Gastroesophageal sphincter (tissue), 4 donors: ENCODE measurements around the gene STK24. TPM values are rescaled to one million over a fixed set of nuclear protein-coding genes. Genes with fewer than 3 reads are reported as not detected.

ENCODE experiments used
- ATAC-seq: fragments of 150-250 bp; one replicate; pipeline ENCODE4 v1.9.1; 2016; ENCODE audit warnings: mild to moderate bottlenecking, moderate library complexity
- H3K27ac ChIP-seq, 4 donors: fragments of 200-600 bp; sonication (generic) in 3 of 4; 1 replicate in 3 of 4; 2 replicates in 1 of 4; pipeline ENCODE4 v1.5.1; 2016 to 2019
- H3K27me3 ChIP-seq: fragments of 200-600 bp; sonication (generic); one replicate; pipeline ENCODE4 v1.5.1; 2019
- H3K36me3 ChIP-seq, 2 donors: fragments of 200-600 bp; sonication (generic); one replicate each; pipeline ENCODE4 v1.5.1; 2019; ENCODE audit warnings: control low read depth in 1 of 2
- H3K4me1 ChIP-seq, 3 donors: fragments of 200-600 bp; sonication (generic); 1 replicate in 2 of 3; 2 replicates in 1 of 3; pipeline ENCODE4 v1.5.1; 2016 to 2019; ENCODE audit warnings: control low read depth in 2 of 3
- H3K4me3 ChIP-seq, 2 donors: fragments of 200-600 bp; sonication (generic); one replicate each; pipeline ENCODE4 v1.5.1; 2019; ENCODE audit warnings: mild to moderate bottlenecking in 1 of 2, moderate library complexity in 1 of 2
- H3K9me3 ChIP-seq, 3 donors: fragments of 200-600 bp; sonication (generic); one replicate each; pipeline ENCODE4 v1.5.1; 2017 to 2019; ENCODE audit warnings: control low read depth in 2 of 3
- CTCF ChIP-seq, 4 experiments: fragments of 200-600 bp in 2 of 4; fragments of 450-650 bp in 2 of 4; sonication (generic) in 1 of 4; IDR thresholded peaks; one replicate each; pipeline ENCODE4 v1.5.1; 2017 to 2019; ENCODE audit warnings: antibody characterized with exemption in 4 of 4, mild to moderate bottlenecking in 2 of 4, moderate library complexity in 2 of 4
- EP300 ChIP-seq: sonication (generic); formaldehyde crosslinking; IDR thresholded peaks from one replicate; pipeline ENCODE4 v1.6.1; 2017; ENCODE audit warnings: antibody characterized with exemption, mild to moderate bottlenecking
- POLR2A ChIP-seq, 2 donors: fragments of 450-650 bp; IDR thresholded peaks; one replicate each; pipeline ENCODE4 v1.6.1; 2017; ENCODE audit warnings: antibody characterized with exemption in 2 of 2, mild to moderate bottlenecking in 2 of 2, moderate library complexity in 1 of 2
- POLR2AphosphoS5 ChIP-seq: sonication (generic); formaldehyde crosslinking; IDR thresholded peaks from one replicate; pipeline ENCODE4 v1.6.1; 2017; ENCODE audit warnings: antibody characterized with exemption
- WGBS, 2 donors: methylation state at CpG; one replicate each; pipeline ENCODE4 v1.1.5; 2018; ENCODE audit warnings: low coverage in 1 of 2; 5-methylcytosine and 5-hydroxymethylcytosine counted together
- total RNA-seq, 4 donors: library from RNA; depleted of rRNA; stranded (reverse); fragments of >200 nt; gene quantifications; one replicate each; pipeline ENCODE4 v1.1.0, GENCODE V29; 2016

Gene STK24
- total RNA-seq, 4 donors from 2014 or later: 60.2 to 157 (median 102) TPM

DNA sequence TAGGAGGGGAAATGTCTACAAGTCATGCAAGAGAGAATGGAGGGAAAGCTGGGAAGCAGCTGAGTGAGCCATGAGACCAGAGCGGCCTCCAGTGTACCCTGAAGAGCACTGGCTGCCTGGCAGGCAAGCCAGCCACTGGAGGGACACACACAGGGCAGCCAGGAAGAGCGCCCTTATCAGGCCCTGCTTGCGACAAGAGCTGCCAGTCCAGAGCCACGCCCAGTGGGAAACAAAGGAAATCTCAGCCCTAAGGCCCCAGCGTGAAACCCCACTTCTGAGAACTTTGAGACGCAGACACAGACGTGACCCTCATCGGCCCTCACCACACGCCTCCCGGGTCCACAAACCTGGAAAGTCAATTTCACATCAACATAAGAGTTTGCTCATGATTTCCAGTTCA is 105.0 kb downstream of the STK24 start:
- Histone ChIP-seq H3K9me3 (no peaks in the 10 kb centered on the region), H3K4me3 (no peak overlapping the region), H3K36me3 (peaks cover 0 to 54% of the 10 kb centered on the region in 2 donors), H3K27ac (no peak overlapping the region), H3K27me3 (no peaks in the 10 kb centered on the region), H3K4me1 (peaks cover 0 to 44% (median 12%) of the 10 kb centered on the region in 3 donors)
- no CpG with 5 or more reads among the region's 10 CpGs for WGBS, 2 donors
- no peak for ATAC-seq
- TF ChIP-seq POLR2A (IDR thresholded peaks at IDR 0.05): no peak
- TF ChIP-seq EP300: no peak
- TF ChIP-seq POLR2AphosphoS5: no peak
- TF ChIP-seq CTCF (IDR thresholded peaks at IDR 0.05): no peak

- no peak overlapping the region for H3K4me3 ChIP-seq
- WGBS, 2 donors: 61 to 83% methylated on average over 4 to 6 of the region's 6 CpGs
- no peak overlapping the region for H3K27ac ChIP-seq
- no peaks in the 10 kb centered on the region for H3K27me3 ChIP-seq
- no peak for ATAC-seq
- no peak for TF ChIP-seq CTCF (IDR thresholded peaks at IDR 0.05)
- H3K9me3 ChIP-seq: no peaks in the 10 kb centered on the region
- H3K36me3 ChIP-seq: peaks cover 0 to 54% of the 10 kb centered on the region in 2 donors
- H3K4me1 ChIP-seq: peaks cover 0 to 44% (median 4%) of the 10 kb centered on the region in 3 donors
Measured at GRCh38 chr13:98470920-98471319, 106.0 kb downstream of the STK24 start.

- no peaks in the 10 kb centered on the region for H3K9me3 ChIP-seq
- H3K4me1 ChIP-seq: peaks cover 0 to 52% (median 0%) of the 10 kb centered on the region in 3 donors
- ATAC-seq: no peak
- 79 to 86% methylated on average over 6 to 8 of the region's 20 CpGs for WGBS, 2 donors
- H3K27me3 ChIP-seq: no peaks in the 10 kb centered on the region
- TF ChIP-seq EP300 (no peak), POLR2A (IDR thresholded peaks at IDR 0.05) (no peak), CTCF (IDR thresholded peaks at IDR 0.05) (no peak), POLR2AphosphoS5 (no peak)
- peaks cover 0 to 54% of the 10 kb centered on the region in 2 donors for H3K36me3 ChIP-seq
- no peak overlapping the region for H3K4me3 ChIP-seq
- peak overlapping the region in 2 of 4 donors; percentile 10 to 45 for H3K27ac ChIP-seq
Measured at GRCh38 chr13:98468929-98469328, 108.0 kb downstream of the STK24 start.

DNA sequence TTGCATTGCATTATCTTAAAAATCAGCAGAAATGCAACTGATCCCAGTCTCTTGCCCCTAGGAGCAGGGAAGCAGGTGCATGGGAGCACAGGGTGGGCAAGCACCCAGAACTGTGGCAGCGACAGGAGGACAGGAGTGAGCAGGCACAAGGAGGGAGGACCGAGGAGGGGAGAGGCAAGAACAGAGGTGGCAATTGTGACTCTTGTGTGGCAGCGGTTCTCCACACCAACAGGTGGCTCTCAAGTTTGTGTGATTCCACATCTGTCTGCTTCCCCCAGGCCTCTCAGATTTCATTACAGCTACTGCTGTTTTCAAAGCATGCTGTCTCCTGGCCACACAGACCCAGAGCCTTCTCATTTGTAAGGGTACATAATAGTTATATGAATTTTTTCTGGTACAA is 108.5 kb downstream of the STK24 start:
- Histone ChIP-seq H3K4me1 (peaks cover 0 to 53% (median 0%) of the 10 kb centered on the region in 3 donors), H3K9me3 (no peaks in the 10 kb centered on the region), H3K36me3 (peaks cover 0 to 50% of the 10 kb centered on the region in 2 donors), H3K27me3 (no peaks in the 10 kb centered on the region), H3K27ac (peak overlapping the region in 2 of 4 donors; percentile 45), H3K4me3 (no peak overlapping the region)
- TF ChIP-seq EP300 (no peak), CTCF (IDR thresholded peaks at IDR 0.05) (peak in 1 of 4 experiments; percentile 23)
- WGBS, 2 donors: 51 to 69% methylated on average over 2 to 3 of the region's 3 CpGs
- ATAC-seq: no peak

GRCh38 chr13:98467263-98467985 is 109.5 kb downstream of the STK24 start:
- H3K27ac ChIP-seq: peak overlapping the region in 2 of 4 donors; percentile 45
- H3K27me3 ChIP-seq: no peaks in the 10 kb centered on the region
- H3K4me3 ChIP-seq: no peak overlapping the region
- peaks cover 0 to 54% of the 10 kb centered on the region in 2 donors for H3K36me3 ChIP-seq
- 64 to 74% methylated on average over 11 of the region's 13 CpGs for WGBS, 2 donors
- peaks cover 0 to 60% (median 0%) of the 10 kb centered on the region in 3 donors for H3K4me1 ChIP-seq
- ATAC-seq: no peak
- no peaks in the 10 kb centered on the region for H3K9me3 ChIP-seq
- TF ChIP-seq CTCF (IDR thresholded peaks at IDR 0.05) (no peak), POLR2A (IDR thresholded peaks at IDR 0.05) (no peak), POLR2AphosphoS5 (no peak), EP300 (no peak)
